Tibial nerve (tissue), 4 donors: ENCODE results near the gene ZG16B.

Experiments
- CTCF ChIP-seq, 5 experiments: fragments of 200-600 bp in 3 of 5; fragments of 450-650 bp in 2 of 5; sonication (generic) in 3 of 5; IDR thresholded peaks; one replicate each; pipeline ENCODE4 v1.5.1; 2016 to 2019; ENCODE audit warnings: antibody characterized with exemption in 5 of 5, mild to moderate bottlenecking in 3 of 5, moderate library complexity in 2 of 5
- EP300 ChIP-seq, 2 donors: sonication (generic); formaldehyde crosslinking; IDR thresholded peaks; one replicate each; pipeline ENCODE4 v1.6.1; 2017; ENCODE audit warnings: antibody characterized with exemption in 2 of 2, mild to moderate bottlenecking in 1 of 2
- POLR2A ChIP-seq, 2 donors: fragments of 450-650 bp; IDR thresholded peaks; one replicate each; pipeline ENCODE4 v1.6.1; 2017; ENCODE audit warnings: antibody characterized with exemption in 2 of 2, mild to moderate bottlenecking in 2 of 2, moderate library complexity in 2 of 2

DNA sequence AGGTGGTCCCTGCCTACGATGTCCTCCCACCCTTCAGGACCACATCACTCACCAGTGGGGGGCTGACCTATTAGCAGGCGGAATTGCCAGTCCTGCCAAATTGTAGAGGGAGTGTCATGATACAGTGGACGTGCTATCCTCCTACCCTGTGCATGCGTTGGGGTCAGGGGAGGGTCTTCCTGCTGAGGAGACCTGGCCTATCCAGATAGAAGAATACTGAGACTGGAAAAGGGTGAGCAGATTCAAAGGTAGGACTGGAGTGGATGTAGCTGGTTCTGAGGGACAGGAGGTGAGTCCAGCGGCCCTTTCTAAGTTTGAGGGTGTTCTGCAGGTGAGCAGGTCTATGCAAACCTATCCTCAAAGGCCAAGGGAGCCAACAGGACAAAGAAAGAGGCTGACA lies 23.8 kb upstream of the ZG16B start:
- no peak for TF ChIP-seq CTCF (IDR thresholded peaks at IDR 0.05)
- no peak for TF ChIP-seq POLR2A (IDR thresholded peaks at IDR 0.05)
- no peak for TF ChIP-seq EP300 (IDR thresholded peaks at IDR 0.05)
